Measurements from ENCODE around the gene MUC16. TPM values are rescaled to one million over a fixed set of nuclear protein-coding genes. Genes with fewer than 3 reads are reported as not detected.

The MUC16 gene
- total RNA-seq, 2 experiments from 2014 or later, result under 0.01 TPM; not detected in 1

- H3K27ac ChIP-seq (ENCODE audit: low read depth in 1 of 2, low read length in 2 of 2), result no peak overlapping the region
- Mint-ChIP-seq H3K27me3 (peaks cover 14% of the 10 kb centered on the region), H3K36me3 (ENCODE audit: low read depth) (no peaks in the 10 kb centered on the region), H3K27ac (no peak overlapping the region), H3K4me1 (ENCODE audit: low read depth) (no peaks in the 10 kb centered on the region), H3K4me3 (no peak overlapping the region), H3K9me3 (no peaks in the 10 kb centered on the region)
- TF ChIP-seq, protein P1, sequence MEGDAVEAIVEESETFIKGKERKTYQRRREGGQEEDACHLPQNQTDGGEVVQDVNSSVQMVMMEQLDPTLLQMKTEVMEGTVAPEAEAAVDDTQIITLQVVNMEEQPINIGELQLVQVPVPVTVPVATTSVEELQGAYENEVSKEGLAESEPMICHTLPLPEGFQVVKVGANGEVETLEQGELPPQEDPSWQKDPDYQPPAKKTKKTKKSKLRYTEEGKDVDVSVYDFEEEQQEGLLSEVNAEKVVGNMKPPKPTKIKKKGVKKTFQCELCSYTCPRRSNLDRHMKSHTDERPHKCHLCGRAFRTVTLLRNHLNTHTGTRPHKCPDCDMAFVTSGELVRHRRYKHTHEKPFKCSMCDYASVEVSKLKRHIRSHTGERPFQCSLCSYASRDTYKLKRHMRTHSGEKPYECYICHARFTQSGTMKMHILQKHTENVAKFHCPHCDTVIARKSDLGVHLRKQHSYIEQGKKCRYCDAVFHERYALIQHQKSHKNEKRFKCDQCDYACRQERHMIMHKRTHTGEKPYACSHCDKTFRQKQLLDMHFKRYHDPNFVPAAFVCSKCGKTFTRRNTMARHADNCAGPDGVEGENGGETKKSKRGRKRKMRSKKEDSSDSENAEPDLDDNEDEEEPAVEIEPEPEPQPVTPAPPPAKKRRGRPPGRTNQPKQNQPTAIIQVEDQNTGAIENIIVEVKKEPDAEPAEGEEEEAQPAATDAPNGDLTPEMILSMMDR (IDR thresholded peaks at IDR 0.05), result no peak
- intact Hi-C loops (cut with DNase I, micrococcal nuclease), result no loop called here
- peaks cover 0 to 4% of the 10 kb centered on the region in 2 experiments for H3K27me3 ChIP-seq (ENCODE audit: control insufficient read depth in 1 of 2, insufficient read depth in 2 of 2, low read length in 2 of 2)
- no peak for DNase-seq
- no peak overlapping the region for H3K4me3 ChIP-seq (ENCODE audit: low read length)
- CTCF ChIA-PET, result no interaction called here
- ATAC-seq (ENCODE audit: poor library complexity), result no peak
- POLR2A ChIA-PET, result no interaction called here
- H3K9me3 ChIP-seq (ENCODE audit: control insufficient read depth in 1 of 2, insufficient read depth in 1 of 2, low read length in 2 of 2), result no peaks in the 10 kb centered on the region
- no peaks in the 10 kb centered on the region for H3K36me3 ChIP-seq (ENCODE audit: insufficient read depth, low read length)
- H3K4me1 ChIP-seq (ENCODE audit: insufficient read depth, low read length), result no peaks in the 10 kb centered on the region
Observed at GRCh38 chr19:9046694-9047093, 36.5 kb upstream of the MUC16 start.

DNA sequence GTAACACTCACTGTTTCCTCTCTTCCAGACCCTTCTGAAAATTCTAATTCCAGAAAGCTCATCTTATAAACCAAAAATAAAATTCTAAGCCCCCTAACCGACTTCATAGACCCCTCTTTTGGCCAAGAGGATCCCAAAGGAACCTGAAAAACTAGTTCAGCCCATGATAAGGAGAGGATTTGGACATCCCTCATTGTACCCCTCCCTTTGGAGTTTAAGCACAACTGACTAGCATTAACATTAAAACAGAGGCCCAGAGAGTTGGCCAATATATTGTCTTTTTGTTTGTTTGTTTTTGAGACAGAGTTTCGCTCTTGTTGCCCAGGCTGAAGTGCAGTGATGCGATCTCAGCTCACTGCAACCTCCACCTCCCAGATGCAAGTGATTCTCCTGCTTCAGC is 34.2 kb upstream of the MUC16 start:
- Mint-ChIP-seq H3K27ac (no peak overlapping the region), H3K27me3 (peaks cover 22% of the 10 kb centered on the region), H3K4me1 (ENCODE audit: low read depth) (no peaks in the 10 kb centered on the region), H3K4me3 (no peak overlapping the region), H3K9me3 (no peaks in the 10 kb centered on the region), H3K36me3 (ENCODE audit: low read depth) (no peaks in the 10 kb centered on the region)
- H3K36me3 ChIP-seq (ENCODE audit: insufficient read depth, low read length), result no peaks in the 10 kb centered on the region
- no peaks in the 10 kb centered on the region for H3K9me3 ChIP-seq (ENCODE audit: control insufficient read depth in 1 of 2, insufficient read depth in 1 of 2, low read length in 2 of 2)
- TF ChIP-seq, protein P1 (IDR thresholded peaks at IDR 0.05), result no peak
- POLR2A ChIA-PET, result interaction anchor here (0.7 kb wide), 1 partner anchor 400 kb away, joined by 3 read pairs; no protein-coding TSS in a partner anchor
- no peak overlapping the region for H3K4me3 ChIP-seq (ENCODE audit: low read length)
- CTCF ChIA-PET, result no interaction called here
- ATAC-seq (ENCODE audit: poor library complexity) (no peak), DNase-seq (no peak)
- intact Hi-C loops (cut with DNase I, micrococcal nuclease), result no loop called here
- peaks cover 0 to 4% of the 10 kb centered on the region in 2 experiments for H3K27me3 ChIP-seq (ENCODE audit: control insufficient read depth in 1 of 2, insufficient read depth in 2 of 2, low read length in 2 of 2)
- H3K27ac ChIP-seq (ENCODE audit: low read depth in 1 of 2, low read length in 2 of 2), result no peak overlapping the region
- no peaks in the 10 kb centered on the region for H3K4me1 ChIP-seq (ENCODE audit: insufficient read depth, low read length)

GRCh38 chr19:9043524-9043923 is 33.3 kb upstream of the MUC16 start:
- Mint-ChIP-seq H3K36me3 (ENCODE audit: low read depth) (no peaks in the 10 kb centered on the region), H3K27me3 (peaks cover 22% of the 10 kb centered on the region), H3K9me3 (no peaks in the 10 kb centered on the region), H3K4me1 (ENCODE audit: low read depth) (no peaks in the 10 kb centered on the region), H3K27ac (no peak overlapping the region), H3K4me3 (no peak overlapping the region)
- ATAC-seq (ENCODE audit: poor library complexity) (no peak), DNase-seq (no peak)
- ChIA-PET CTCF (no interaction called here), POLR2A (no interaction called here)
- Histone ChIP-seq H3K27me3 (ENCODE audit: control insufficient read depth in 1 of 2, insufficient read depth in 2 of 2, low read length in 2 of 2) (peaks cover 0 to 4% of the 10 kb centered on the region in 2 experiments), H3K4me1 (ENCODE audit: insufficient read depth, low read length) (no peaks in the 10 kb centered on the region), H3K9me3 (ENCODE audit: control insufficient read depth in 1 of 2, insufficient read depth in 1 of 2, low read length in 2 of 2) (no peaks in the 10 kb centered on the region), H3K4me3 (ENCODE audit: low read length) (no peak overlapping the region), H3K27ac (ENCODE audit: low read depth in 1 of 2, low read length in 2 of 2) (no peak overlapping the region), H3K36me3 (ENCODE audit: insufficient read depth, low read length) (no peaks in the 10 kb centered on the region)
- intact Hi-C loops (cut with DNase I, micrococcal nuclease), result no loop called here
- TF ChIP-seq, protein P1 (IDR thresholded peaks at IDR 0.05), result no peak

Measured in CD4-positive, alpha-beta T cell (primary cell).